ENCODE results near the gene LHX4.

The LHX4 gene

DNA sequence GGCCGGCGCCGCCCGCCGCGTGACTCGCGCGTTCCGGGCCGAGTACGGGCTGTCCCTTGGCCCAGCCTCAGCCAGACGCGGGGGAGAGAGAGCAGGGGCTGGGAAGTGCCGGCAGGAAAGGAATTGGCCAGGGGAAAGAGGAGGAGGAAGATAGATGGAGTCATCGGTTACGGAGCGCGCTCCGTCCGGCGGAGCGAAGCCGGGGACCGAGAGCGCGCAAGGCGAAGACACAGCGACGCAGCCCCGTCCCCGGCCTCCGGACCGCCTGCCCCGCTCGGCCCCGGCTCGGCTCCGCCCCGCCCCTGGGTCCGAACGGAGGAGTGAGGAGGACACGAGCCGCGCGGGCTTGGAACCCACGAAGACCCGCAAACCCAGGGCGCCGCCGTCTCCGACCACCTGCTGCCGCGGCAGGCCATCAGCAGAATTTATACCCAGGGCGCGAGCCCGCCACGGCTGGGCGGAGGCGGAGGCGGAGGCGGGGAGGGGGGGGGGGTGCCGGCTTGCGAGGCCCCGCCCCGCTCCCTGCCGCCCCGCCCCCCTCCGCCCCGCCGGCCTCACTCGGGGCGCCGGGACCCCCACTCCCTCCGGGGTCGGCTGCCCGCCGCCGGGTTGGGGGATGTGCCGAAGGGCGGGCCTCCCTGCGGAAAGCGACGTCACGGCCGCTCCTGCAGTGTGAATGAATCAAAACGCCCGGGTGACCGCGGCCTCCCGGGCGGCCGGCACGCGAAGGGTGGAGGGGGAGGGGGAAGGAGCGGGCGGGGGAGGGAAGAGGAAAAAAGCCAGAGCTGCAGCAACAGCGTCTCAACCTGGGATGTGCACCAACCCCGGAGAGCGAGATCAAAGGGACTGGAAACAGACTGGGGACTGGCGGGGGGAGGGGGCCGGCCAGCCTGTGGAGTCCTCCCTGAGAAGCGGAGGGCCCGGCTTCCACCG lies at the start of gene LHX4:
TSS of gene LHX4 (plus strand) at position 782 of the 933 bp plus-strand sequence. CDS start 266 bp downstream, outside the sequence.
- DNase-seq (ENCODE audit: low read depth): no peak
- TF ChIP-seq CTCF (IDR thresholded peaks at IDR 0.05; ENCODE audit: low read depth, low read length, missing control alignments): no peak
- peak within 1 kb of the TSS; percentile 67 for H3K4me3 ChIP-seq (ENCODE audit: low read depth, low read length)

- H3K4me3 ChIP-seq (ENCODE audit: low read depth, low read length): no peak overlapping the region
- TF ChIP-seq CTCF (IDR thresholded peaks at IDR 0.05; ENCODE audit: low read depth, low read length, missing control alignments): peak; percentile 36
- DNase-seq (ENCODE audit: low read depth): no peak
Observed at GRCh38 chr1:180181048-180181447, 49.0 kb upstream of the LHX4 start.

GRCh38 chr1:180181996-180182642 lies 47.9 kb upstream of the LHX4 start:
- TF ChIP-seq CTCF (IDR thresholded peaks at IDR 0.05; ENCODE audit: low read depth, low read length, missing control alignments): no peak
- no peak overlapping the region for H3K4me3 ChIP-seq (ENCODE audit: low read depth, low read length)
- no peak for DNase-seq (ENCODE audit: low read depth)

DNA sequence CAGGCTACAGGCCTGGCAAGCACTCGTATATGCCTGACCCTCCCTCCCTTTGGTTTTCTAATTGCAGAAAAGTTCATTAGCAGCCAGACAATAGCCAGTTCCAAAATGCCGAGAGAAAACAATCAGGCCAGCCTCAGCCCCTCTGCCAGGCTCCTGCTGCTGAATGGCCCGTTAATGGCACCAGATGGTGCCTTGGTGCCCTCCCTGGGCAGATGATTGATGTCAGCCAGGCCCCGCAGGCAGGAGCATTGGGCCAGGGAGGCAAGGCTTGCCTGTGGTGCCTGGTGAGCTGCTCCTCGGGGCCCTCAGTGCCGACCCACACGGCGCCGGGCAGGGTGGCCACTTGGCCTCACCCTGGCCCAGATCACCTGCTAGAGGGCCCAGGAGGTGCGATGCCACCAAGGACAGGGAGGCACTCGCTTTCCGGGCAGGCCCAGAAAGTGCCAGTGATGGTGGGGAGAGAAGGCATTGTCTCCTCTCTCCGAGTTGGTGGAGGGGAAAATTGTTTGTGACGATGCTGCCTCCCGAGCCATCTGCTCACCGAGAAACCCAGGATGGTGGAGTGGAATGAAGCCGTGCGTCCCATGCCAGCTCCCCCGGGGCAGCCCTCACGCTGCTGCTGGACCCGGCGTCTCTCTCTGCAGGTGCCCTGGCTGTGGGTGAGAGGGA lies 47.3 kb upstream of the LHX4 start:
- TF ChIP-seq CTCF (IDR thresholded peaks at IDR 0.05; ENCODE audit: low read depth, low read length, missing control alignments): no peak

DNA sequence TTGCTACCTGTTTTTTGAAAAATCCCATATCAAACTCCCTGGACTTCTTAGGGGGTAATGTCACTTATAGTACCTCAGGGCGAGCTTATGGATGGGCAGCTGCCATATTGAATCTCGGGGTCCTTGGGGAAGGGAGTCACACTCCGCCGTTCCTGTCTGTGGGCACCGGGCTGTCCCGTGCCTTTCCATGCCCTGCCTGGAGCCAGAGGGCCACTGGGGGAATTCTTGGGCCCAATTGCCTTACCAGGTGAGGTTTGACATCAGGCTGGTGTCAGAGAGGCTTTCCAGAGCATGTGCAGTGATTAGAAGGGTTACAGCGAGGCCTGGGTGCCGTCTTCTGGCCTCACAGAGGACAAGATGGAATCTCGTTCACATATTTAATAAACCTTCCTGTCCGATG lies 46.6 kb upstream of the LHX4 start:
- no peak for DNase-seq (ENCODE audit: low read depth)

More for the DNA sequence above, 47.3 kb upstream of the LHX4 start:
- DNase-seq (ENCODE audit: low read depth): no peak
- no peak overlapping the region for H3K4me3 ChIP-seq (ENCODE audit: low read depth, low read length)

DNA sequence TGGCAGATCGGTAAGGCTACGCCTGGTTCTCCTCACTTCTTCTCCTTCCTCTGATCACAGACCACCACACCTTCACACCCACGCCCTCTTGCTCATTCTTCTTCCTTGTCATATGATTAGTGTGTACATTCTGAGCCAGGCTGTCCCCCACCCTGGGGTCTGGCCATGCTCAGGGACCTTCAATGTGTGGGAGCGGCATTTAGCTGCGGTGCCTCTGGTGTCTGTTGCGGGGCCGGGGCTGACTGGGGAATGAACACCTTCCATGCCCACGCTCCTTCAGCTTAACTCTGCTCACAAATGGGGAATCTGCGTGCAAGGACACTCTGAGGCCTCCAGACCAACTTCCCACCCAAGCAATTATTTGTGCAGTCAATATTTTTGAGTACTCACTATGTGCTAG lies 46.0 kb upstream of the LHX4 start:
- TF ChIP-seq CTCF (IDR thresholded peaks at IDR 0.05; ENCODE audit: low read depth, low read length, missing control alignments): no peak
- no peak for DNase-seq (ENCODE audit: low read depth)
- no peak overlapping the region for H3K4me3 ChIP-seq (ENCODE audit: low read depth, low read length)

More for the DNA sequence above, 46.6 kb upstream of the LHX4 start:
- no peak for TF ChIP-seq CTCF (IDR thresholded peaks at IDR 0.05; ENCODE audit: low read depth, low read length, missing control alignments)
- H3K4me3 ChIP-seq (ENCODE audit: low read depth, low read length): no peak overlapping the region

Measured in GM12864 (cell line).